Measurements from ENCODE around the gene BMERB1.

The BMERB1 gene

GRCh38 chr16:15498427-15499175 lies 64.2 kb downstream of the BMERB1 start:
- DNase-seq (ENCODE audit: low spot score): no peak

- peak; percentile 49 for DNase-seq (ENCODE audit: low spot score)
Measured at GRCh38 chr16:15502041-15502725, 67.8 kb downstream of the BMERB1 start.

- DNase-seq (ENCODE audit: low spot score): no peak
Measured at GRCh38 chr16:15506441-15506840, 72.1 kb downstream of the BMERB1 start.

GRCh38 chr16:15507301-15507958 lies 73.0 kb downstream of the BMERB1 start:
- DNase-seq (ENCODE audit: low spot score): no peak

- no peak for DNase-seq (ENCODE audit: low spot score)
Measured at GRCh38 chr16:15507959-15508627, 73.7 kb downstream of the BMERB1 start.

GRCh38 chr16:15509051-15509592 lies 74.7 kb downstream of the BMERB1 start:
- DNase-seq (ENCODE audit: low spot score): no peak

GRCh38 chr16:15509593-15510535 lies 75.5 kb downstream of the BMERB1 start:
- no peak for DNase-seq (ENCODE audit: low spot score)

GRCh38 chr16:15510992-15511391 lies 76.6 kb downstream of the BMERB1 start:
- DNase-seq (ENCODE audit: low spot score): no peak

- no peak for DNase-seq (ENCODE audit: low spot score)
Measured at GRCh38 chr16:15511759-15512487, 77.5 kb downstream of the BMERB1 start.

- no peak for DNase-seq (ENCODE audit: low spot score)
Measured at GRCh38 chr16:15513156-15513555, 78.8 kb downstream of the BMERB1 start.

GRCh38 chr16:15515992-15516391 lies 81.6 kb downstream of the BMERB1 start:
- no peak for DNase-seq (ENCODE audit: low spot score)

GRCh38 chr16:15516609-15517008 lies 82.2 kb downstream of the BMERB1 start:
- DNase-seq (ENCODE audit: low spot score): no peak

- no peak for DNase-seq (ENCODE audit: low spot score)
Measured at GRCh38 chr16:15517743-15518377, 83.5 kb downstream of the BMERB1 start.

- DNase-seq (ENCODE audit: low spot score): no peak
Measured at GRCh38 chr16:15518381-15519351, 84.3 kb downstream of the BMERB1 start.

- DNase-seq (ENCODE audit: low spot score): no peak
Measured at GRCh38 chr16:15519790-15520189, 85.4 kb downstream of the BMERB1 start.

GRCh38 chr16:15521390-15521757 lies 87.0 kb downstream of the BMERB1 start:
- no peak for DNase-seq (ENCODE audit: low spot score)

GRCh38 chr16:15521758-15522509 lies 87.5 kb downstream of the BMERB1 start:
- DNase-seq (ENCODE audit: low spot score): no peak

GRCh38 chr16:15523092-15523541 lies 88.7 kb downstream of the BMERB1 start:
- no peak for DNase-seq (ENCODE audit: low spot score)
